Dermis lymphatic vessel endothelial cell (primary cell): Measurements from ENCODE around the gene EXOC3L2. TPM values are rescaled to one million over a fixed set of nuclear protein-coding genes. Genes with fewer than 3 reads are reported as not detected.

Experiments used
- total RNA-seq: library from RNA; depleted of rRNA; stranded (reverse); fragments of >200 nt; gene quantifications from 2 replicates; pipeline ENCODE4 v1.2.1, GENCODE V29; 2014

The EXOC3L2 gene
- total RNA-seq = 0.54 and 1.3 TPM in 2 replicates

GRCh38 chr19:45245334-45245787 lies at the start of gene EXOC3L2:
Gene EXOC3L2, minus strand, starts transcription at chr19:45245407. Its CDS starts 6,362 bp downstream, at chr19:45239045.

DNA sequence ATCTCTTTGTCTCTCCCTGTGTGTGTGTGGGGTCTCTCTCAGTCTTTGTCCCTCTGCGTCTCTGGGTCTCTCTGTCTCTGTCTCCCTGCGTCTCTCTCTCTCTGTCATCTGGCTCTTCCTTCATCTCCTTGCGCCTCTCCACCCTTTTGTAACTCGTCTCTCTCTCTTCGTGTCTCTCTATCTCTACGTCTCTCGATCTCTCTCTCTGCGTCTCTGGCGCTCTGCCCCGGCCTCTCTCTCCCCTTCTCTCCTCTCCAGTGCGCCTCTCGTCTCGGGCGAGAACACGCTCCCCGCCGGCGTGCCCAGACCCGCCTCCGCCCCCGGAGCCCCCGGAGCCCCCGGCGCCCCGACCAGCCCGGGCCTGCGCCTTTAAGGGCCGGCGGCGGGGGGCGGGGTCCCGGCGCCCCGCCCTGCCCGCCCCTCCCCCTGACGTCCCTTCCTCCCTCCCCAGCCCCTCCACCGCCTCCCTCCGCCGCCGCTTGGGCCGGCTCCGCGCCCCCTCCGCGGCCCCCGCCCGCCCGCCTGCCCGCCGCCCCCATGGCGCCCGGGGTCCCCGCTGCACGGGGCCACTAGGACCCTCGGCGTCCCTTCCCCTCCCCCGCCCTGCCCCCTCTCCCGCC lies 5.7 kb upstream of the EXOC3L2 start, which contains the start of gene MARK4:
MARK4 (plus strand) TSS at position 440 of the 620 bp plus-strand sequence. CDS start 318 bp downstream, outside the sequence.

GRCh38 chr19:45178262-45179071 lies 66.7 kb downstream of the EXOC3L2 start, which contains the start of gene BLOC1S3:
Gene BLOC1S3, plus strand, starts transcription at chr19:45178784. Its CDS starts 513 bp downstream, at chr19:45179297.

DNA sequence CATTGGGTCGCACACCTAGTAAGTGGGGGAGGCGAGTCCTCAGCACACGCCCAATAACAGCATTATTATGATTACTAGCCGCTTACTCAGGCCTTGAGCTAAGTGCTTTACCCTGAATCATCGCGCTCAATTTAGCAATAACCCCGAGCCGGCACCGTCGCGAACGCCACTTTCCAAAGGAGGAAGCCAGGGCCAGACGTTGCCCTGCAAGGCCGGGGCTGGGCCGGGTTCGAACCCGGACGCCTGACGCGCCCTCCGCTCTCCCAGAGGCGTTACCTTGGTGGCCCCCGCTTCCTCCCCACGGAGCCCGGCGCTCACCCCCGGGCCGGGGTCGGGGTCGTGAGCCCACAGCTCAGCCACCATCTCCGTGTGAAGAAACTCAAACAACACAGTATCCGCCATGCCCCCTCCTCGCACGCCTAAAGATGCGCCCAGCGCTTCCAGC lies 67.4 kb downstream of the EXOC3L2 start, which contains the start of gene TRAPPC6A:
TRAPPC6A (minus strand) TSS at position 421 of the 445 bp plus-strand sequence; CDS start at position 402, 19 bp downstream.

Other genes starting within 250 kb of the EXOC3L2 start
- gene RELB, start 243.9 kb downstream of the EXOC3L2 start, total RNA-seq = 6.7 and 7.8 TPM in 2 replicates
- 7.9 and 9.2 TPM in 2 replicates for gene CLASRP, start 206.4 kb downstream of the EXOC3L2 start, total RNA-seq
- gene ZNF296, start 168.9 kb downstream of the EXOC3L2 start, total RNA-seq = under 0.01 TPM in 1 of 2 replicates, not detected in the other
- 12.2 and 17.6 TPM in 2 replicates for gene GEMIN7, start 166.1 kb downstream of the EXOC3L2 start, total RNA-seq
- gene PPP1R37, start 152.2 kb downstream of the EXOC3L2 start, total RNA-seq = 17.2 and 22.2 TPM in 2 replicates
- gene NKPD1, start 84.4 kb downstream of the EXOC3L2 start, total RNA-seq = 0.11 and 0.17 TPM in 2 replicates
- 40.7 and 44.5 TPM in 2 replicates for gene TRAPPC6A, start 67.2 kb downstream of the EXOC3L2 start, total RNA-seq
- gene BLOC1S3, start 66.6 kb downstream of the EXOC3L2 start, total RNA-seq = 2.3 and 3.3 TPM in 2 replicates
- gene MARK4, start 5.9 kb upstream of the EXOC3L2 start, total RNA-seq = 14.7 and 15.1 TPM in 2 replicates
- gene CKM, start 77.5 kb upstream of the EXOC3L2 start, total RNA-seq = not detected in 2 replicates
- 0.43 TPM in 2 replicates for gene KLC3, start 95.3 kb upstream of the EXOC3L2 start, total RNA-seq
- 10.5 and 13.1 TPM in 2 replicates for gene ERCC2, start 125.2 kb upstream of the EXOC3L2 start, total RNA-seq
- gene PPP1R13L, start 159.7 kb upstream of the EXOC3L2 start, total RNA-seq = 8.4 and 14.7 TPM in 2 replicates
- 5.6 and 7.1 TPM in 2 replicates for gene POLR1G, start 161.2 kb upstream of the EXOC3L2 start, total RNA-seq
- 41.5 and 50.4 TPM in 2 replicates for gene ERCC1, start 178.5 kb upstream of the EXOC3L2 start, total RNA-seq
- 16.9 and 90.1 TPM in 2 replicates for gene FOSB, start 222.6 kb upstream of the EXOC3L2 start, total RNA-seq